KG1 (cell line): ENCODE data around the gene TTC28.
"Not testable (repeated sequence)": the region's sequence is repeated elsewhere in the genome, so short reads cannot be mapped to it uniquely, and the experiment has no call there.

ENCODE experiments used
- DNase-seq: peaks from one replicate; lab custom pipeline; 2025; lab: John Stamatoyannopoulos, UW

The TTC28 gene

DNA sequence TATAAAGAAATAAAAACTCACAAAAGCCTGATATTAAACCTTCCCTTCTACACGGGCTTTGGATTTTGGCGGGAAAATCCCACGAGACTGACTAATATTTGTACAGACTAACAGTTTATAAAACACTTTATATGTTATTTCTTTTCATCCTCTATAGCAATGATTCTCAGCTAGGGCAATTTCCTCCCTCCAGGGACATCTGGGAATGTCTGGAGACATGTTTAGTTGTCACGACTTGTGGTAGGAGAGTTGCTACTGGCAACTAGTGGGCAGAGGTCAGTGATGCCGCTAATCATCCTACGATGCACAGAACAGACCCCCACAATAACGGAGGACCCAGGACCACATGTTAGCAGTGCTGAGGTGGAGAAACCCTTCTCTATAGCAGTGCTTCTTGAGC is 455.8 kb downstream of the TTC28 start:
- DNase-seq: no peak

DNA sequence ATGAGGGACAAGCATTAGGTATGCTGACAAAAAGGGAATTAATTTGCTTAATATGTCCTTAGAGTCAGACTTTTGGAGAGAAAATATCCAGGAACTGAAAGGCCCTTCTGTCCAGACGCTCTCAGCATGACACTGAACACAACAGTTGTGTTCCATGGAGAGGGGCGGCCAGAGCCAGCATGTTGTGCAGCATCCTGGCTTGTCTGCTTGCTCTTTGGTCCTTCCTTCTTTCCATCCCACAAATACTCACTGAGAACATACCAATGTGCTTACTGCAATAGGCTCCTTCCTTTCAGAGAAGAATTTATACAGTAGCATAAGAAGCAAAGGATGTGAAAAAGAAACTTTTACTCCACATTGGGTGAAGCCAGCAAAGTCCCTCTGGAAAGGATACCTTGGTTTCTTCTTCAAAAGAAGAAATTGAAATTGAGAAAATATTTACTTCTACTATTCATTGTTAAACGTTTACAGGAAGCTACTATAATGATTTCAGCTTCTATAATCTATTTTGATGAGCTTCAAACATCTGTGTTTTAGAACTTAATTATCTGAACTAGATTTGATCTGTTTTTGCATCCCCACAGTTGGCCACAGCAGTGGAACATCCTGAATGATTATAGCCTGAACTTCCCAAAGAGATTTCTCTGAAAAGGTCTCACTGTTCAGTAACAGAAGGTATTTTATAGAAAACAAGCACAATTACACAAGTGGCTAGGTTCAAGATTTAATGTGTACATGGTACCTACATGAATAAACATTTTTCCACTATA is 456.5 kb downstream of the TTC28 start:
- no peak for DNase-seq

DNA sequence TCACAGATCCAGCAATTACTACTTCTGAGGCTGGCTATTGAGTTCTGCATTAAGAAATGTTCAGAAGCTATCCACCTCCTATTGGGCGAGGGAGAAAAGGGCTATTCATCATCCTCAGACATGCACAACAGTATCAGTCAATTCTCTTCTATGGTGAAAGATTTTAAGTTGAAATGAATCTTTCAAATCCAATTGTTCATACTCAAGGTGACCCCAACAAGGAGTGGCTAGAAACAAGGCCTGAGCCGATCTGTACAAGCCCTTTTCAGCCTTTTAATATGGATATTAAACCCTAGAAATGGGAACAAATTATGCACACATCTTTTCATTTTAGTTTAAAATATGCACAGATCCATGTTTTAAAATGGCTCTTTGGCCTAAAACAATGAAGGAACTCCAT is 457.1 kb downstream of the TTC28 start:
- no peak for DNase-seq

DNA sequence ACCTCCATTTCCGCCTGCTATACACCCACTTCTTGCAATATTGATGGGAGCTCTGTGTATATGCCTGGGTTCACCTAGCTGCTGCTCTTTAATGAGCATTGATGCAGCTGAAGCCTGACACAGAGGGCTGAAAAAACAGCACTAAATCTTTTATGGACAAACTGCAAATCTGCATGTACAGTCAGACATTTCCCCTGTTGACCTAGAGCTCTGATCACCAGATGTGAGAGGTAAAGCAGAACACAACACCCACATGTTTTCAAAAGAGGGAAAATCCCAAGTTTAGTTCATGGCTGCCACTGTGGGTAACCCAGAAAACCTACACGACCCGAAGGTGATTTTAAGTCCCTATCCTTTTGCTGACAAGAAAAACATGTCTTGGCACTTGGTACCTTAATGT is 457.6 kb downstream of the TTC28 start:
- DNase-seq: no peak

DNA sequence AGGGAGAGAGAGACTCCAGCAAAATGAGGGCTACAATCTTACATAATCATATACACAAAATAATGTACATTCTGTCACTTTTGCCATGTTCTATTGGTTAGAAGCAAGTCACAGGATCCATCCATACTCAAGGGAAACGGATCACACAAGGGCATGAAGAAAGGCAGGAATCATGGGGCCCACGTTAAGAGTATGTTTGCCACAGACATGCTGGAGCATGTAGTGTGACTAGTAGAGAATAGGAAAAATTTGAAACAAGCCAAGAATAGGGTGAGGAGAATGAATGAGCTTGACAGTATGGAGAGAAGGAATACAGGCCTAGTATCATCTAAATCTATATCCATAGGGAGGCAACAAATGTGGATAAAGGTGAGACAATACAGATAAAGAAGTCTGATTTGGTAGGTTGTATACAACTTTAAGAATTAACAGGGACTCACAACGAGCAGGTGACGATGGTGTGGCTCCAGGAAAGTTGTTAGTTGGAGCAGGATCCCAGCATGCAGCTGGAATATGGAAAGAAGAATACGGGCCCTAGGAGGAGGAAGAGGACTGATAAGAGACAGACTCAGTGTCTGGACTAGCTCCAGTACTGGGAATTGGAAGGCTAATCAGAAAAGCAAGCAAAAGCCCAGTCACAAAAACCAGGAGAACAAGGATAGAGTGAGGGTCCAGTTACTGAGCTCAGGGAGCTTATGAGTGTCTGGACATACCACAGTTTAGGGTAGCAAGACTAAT is 458.8 kb downstream of the TTC28 start:
- DNase-seq: no peak

DNA sequence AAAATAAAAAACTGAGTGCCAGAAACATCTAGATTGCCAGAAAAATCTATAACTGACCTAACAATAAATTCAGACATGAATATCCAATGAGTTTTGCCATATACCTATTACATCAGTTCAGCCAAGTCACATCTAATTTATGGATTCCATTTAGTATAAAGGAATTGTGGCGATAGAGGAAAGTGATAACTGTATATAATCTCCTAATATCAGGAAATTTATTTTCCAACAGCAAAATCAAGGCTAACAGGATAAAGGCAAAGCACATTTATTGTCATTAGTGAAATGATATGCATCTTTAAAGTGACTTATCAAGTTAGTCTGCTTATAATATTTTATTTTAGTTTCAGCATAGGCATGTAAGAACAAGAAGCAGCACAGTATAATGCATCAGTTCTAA is 462.4 kb downstream of the TTC28 start:
- no peak for DNase-seq

DNA sequence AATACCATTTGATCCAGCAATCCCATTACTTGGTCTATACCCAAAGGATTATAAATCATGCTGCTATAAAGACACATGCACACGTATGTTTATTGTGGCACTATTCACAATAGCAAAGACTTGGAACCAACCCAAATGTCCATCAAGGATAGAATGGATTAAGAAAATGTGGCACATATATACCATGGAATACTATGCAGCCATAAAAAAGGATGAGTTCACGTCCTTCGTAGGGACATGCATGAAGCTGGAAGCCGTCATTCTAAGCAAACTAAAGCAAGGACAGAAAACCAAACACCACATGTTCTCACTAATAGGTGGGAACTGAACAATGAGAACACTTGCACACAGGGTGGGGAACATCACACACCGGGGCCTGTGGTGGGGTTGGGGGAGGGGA is 464.9 kb downstream of the TTC28 start:
- DNase-seq: not testable (repeated sequence)

DNA sequence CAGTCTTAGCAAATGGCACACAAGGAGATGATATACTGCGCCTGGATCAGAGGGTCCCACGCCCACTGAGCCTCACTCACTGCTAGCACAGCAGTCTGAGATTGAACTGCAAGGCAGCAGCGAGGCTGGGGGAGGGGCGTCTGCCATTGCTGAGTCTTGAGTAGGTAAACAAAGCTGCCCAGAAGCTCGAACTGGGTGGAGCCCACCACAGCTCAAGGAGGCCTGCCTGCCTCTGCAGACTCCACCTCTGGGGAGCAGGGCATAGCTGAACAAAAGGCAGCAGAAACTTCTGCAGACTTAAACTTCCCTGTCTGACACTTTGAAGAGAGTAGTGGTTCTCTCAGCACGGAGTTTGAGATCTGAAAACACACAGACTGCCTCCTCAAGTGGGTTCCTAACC is 470.2 kb downstream of the TTC28 start:
- DNase-seq: not testable (repeated sequence)

DNA sequence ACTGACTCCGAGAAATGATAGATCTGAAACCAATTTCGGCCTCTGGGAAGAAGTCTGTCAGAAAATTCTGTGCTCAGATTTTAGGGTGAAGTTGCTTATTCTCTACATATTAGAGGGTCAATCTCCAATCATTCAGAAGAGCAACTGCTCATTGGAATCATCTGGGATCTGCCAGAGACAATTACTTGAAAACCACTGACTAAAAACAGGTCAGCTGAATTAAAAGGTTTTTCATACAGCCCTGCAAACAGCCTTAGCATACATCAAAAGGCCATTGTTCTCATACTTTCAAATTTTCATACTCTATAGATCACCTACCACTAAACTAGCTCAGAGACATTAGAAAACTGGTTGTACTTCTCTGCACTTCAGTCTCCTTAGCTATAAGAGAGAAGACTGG is 470.9 kb downstream of the TTC28 start:
- DNase-seq: no peak

DNA sequence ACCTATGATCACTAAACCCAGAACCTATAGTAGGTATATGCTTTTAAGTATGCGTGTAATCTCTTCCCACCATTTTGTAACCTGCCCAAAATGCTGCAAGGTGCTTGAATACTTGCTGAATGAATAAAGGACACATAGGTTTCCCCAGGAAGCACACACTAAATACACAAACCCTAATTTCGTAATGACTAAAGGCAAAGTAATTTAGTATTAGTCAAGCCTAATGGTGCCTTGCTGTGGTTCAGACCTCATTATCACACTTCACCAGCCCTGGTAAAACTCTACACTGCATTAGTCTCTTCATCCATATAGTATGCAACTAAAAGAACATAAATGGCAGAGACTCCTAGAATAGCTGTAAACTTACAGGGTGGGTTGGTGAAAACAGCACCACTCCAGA is 471.6 kb downstream of the TTC28 start:
- DNase-seq: no peak

DNA sequence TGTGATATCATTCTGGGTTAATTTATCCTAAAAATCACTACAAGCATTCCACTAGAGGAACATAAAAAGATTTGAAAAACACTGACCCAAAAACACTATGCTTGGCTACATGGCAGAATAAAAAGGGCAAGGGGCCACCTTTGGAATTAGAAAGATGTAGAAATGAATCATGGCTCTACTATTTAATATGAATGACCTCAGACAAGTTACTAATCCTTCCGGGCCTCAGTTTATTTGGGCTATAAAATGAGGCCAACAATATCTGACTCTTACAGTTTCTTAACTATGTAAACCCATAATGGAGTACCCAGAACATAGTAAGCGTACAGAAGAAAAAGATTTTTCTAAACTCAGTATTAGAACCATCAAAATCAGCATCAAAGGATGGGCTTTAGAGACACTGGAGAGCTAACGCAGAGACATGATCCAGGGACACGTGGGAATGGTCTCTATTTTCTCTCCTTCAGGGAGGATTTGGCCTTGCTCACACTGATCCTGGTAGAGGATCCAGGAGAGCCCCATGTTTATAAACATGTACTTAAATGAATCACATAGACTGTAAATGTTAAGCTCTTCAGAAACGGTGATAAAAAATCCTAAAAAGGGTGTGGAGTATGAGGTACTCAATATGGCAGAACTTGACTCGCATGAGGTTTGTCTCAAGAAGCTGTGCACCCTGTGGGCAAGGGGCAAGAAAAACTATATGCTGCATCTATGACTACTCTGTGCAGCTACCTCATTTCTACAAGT is 472.2 kb downstream of the TTC28 start:
- DNase-seq: no peak

DNA sequence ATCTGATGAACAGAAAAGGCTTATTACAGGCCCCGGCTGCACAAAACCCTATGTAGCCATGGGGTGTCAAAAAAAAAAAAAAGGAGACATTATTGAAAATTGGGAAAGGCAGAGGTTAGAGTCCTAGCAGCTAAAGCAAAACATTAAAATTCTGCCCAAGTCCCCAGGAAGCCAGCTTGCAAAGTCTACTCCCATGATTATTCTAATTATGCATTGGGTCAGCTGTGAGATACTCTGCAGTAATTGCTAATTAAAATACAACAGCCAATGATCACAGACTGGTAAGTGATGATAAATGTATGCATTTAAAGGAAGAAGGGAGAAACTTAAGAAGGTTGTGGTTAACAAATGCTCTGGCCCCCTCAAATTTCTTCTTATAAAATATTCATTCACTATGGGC is 473.7 kb downstream of the TTC28 start:
- no peak for DNase-seq

DNA sequence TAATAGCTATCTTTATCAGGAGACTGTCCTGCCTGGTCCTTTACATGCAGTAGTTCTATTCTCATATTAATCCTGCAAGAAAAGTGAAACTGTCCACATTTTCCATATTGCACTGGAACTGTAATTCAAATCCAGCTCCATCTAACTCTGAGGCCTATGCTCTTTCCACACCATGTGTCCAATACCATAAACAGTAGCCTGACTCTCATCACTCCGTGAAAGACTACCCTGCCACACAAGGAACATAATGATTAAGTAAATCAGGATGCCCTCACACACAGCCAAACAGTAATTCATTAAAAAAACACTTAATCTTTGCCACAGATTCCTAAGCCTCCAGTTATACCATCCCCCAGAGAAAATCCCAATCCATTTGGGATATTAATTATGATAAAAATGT is 475.3 kb downstream of the TTC28 start:
- no peak for DNase-seq

DNA sequence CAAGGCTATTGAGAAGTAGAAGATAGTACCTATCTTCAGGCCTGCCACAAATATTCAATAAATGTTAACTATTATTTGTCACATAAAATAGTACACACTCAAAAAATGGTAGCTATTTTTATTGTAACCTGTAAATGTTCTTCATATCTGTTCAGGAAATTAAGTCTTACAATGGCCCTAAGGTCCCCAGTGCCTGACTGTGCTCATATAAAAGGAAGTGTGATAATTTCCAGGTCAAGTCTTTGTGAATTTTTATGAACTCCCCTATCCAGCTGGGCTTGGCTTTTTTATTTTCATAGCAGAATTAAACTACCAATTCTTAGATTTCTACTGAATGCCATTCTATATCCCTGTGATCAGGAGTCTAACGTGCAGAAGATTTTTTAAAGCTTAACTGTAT is 476.4 kb downstream of the TTC28 start:
- DNase-seq: no peak

DNA sequence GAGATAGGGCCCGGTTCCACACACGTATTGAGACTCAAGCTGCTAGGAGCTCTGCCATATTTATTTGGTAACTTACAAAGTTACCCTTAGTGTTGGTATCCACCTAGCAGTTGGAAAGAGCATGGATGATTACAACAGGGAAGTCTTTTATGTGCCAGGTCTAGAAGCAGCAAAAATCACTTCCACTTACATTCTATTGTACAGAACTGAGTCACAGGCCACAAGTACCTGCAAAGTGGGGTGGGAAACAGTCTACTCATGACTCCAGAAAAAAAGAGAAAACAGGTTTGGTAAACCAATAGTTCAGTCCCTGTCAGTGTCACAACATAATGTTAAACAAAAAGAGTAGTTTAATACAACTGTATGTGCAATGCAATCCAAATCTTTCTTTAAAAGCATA is 480.9 kb downstream of the TTC28 start:
- no peak for DNase-seq

DNA sequence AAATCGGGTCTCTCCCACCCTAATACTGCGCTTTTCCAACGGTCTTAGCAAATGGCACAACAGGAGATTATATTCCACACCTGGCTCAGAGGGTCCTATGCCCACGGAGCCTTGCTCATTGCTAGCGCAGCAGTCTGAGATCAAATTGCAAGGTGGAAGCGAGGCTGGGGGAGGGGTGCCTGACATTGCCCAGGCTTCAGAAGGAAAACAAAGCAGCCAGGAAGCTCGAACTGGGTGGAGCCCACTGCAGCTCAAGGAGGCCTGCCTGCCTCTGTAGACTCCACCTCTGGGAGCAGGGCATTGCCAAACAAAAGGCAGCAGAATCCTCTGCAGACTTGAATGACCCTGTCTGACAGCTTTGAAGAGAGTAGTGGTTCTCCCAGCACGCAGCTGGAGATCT is 488.1 kb downstream of the TTC28 start:
- not testable (repeated sequence) for DNase-seq

DNA sequence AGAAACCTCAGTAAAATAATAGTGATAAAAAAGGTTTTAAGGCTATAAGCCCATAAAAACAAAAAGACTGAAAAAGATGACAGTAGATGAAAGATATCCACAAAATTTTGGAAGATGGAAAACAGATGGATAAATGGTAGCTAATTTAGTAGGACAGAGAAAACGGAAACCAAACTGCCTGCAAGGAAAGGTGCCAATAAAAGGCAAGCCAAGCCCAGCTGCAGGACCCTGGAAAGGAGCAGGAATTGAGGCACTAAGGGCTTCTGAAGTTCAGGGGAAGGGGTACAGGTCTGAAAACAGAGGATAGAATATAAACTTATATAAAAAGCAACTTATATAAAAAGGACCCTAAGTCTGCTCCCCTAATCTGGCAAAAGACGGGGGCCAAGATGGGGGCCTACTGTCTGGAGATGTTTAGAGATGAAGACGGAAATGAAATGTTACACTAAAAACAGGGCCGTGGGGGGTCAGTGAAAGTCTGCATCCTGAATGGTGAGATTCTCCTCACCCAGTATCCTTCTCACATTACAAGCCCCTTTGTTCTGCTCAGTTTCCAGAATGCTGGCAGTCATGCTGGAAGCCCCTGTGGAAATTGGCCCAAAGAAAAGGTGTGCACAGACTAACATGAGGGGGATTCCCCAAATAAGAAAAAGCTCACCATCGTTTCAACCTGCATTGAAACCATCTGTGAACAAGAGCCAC is 491.3 kb downstream of the TTC28 start:
- no peak for DNase-seq

DNA sequence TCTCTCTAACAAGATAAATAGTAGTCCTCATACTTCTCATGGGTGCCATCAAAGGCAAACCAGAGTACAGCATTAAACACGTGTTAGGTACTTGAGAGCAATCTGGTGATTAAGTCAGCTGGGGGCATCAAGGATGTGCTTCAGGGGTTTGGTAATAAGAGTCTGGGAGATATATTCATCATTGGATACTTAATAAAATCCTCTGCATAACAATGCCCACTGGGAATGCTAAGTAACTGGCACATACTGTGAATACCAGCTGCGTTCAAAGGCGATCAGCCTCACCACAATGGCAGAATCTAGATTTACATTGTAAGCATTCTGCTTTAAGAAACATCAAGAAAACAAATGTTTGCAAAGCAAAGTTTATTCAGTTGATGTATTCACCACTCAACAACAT is 492.0 kb downstream of the TTC28 start:
- DNase-seq: no peak

DNA sequence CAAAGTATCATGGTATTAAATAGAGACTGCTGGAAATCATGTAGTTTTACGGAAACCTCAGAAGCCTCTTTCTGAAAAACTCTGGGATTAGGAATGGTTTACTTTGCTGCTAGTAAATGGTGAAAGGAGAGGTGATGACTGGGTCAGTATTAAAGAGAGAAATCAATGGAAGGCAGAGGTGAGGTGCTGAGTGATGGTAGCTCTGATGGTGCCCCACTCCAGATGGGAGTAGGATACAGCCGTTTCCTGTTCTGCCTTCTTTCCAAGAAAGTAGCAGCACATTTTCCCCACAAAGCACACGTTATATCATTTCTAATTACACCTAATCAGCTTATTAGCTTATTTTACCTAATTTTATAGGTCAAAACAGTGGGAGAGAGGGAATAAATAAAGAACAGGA is 493.0 kb downstream of the TTC28 start:
- DNase-seq: no peak

DNA sequence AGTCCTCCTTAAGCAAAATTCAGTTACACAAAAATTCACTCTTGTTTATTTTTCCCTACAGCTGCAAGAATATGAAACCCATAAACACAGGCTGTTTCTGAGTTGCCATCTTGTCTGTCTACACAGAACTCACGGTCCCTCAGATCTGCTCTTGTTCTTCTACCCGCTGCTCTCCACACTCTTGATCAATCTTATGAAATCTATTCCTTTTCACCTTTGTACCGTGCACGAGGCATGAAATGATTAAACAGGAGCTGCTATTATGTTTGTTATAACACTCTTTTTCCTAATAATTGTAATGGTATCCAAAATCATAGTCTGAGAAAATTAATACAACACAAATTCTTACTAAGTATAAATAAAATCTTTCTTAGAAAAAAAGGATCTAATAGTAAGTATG is 494.5 kb downstream of the TTC28 start:
- no peak for DNase-seq

DNA sequence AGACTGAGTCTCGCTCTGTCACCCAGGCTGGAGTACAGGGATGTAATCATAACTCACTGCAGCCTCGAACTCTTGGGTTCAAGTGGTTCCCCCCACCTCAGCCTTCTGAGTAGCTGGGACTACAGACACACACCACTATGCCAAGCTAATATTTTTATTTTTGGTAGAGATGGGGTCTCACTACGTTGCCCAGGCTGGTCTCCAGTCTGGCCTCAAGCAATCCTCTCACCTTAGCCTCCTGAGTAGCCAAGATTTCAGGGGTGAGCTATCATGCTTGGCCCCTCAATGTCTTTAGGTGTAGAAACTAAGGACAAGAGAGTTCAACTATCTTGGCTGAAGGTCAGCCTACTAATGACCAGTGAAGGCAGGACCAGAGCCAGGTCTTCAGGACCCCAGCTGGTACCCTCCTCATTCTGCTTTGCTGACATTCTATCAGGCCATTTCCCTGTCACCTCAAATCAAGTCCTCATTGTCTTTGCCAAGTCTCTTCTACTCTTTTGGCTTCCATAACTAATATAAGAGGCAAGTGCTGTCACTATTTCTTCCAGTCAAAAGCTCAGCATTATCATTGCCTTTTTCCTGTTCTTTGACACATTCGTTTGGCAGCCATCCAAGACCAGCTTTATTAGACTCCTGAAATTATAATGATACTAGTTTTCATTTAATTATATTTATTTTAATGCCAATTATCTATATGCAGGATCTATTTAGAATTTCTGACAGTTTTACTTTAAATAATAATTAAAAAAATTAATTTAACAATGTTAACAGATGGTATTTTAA is 496.4 kb downstream of the TTC28 start:
- DNase-seq: no peak
